SK-N-SH treated with all-trans-retinoic acid at 6 μM for 48 hours (cell line): ENCODE data around the gene REPS1.

ENCODE experiments used
- ATAC-seq: fragments of 200-7000 bp; cut with Tn5 transposase; 3 replicates; pipeline ENCODE4 v1.9.1; 2020; ENCODE audit warnings: mild to moderate bottlenecking, moderate library complexity
- ARNTL ChIP-seq: fragments of 450-650 bp; formaldehyde crosslinking; IDR thresholded peaks from 2 replicates; pipeline ENCODE4 v1.5.0; 2020; ENCODE audit warnings: low read depth, mild to moderate bottlenecking, moderate library complexity, borderline replicate concordance
- BACH2 ChIP-seq: fragments of 250-450 bp; sonication (Bioruptor Pico); IDR thresholded peaks from 2 replicates; pipeline ENCODE4 v1.9.0; 2021; ENCODE audit warnings: mild to moderate bottlenecking, borderline replicate concordance
- CSDC2 ChIP-seq: fragments of 250-450 bp; sonication (Bioruptor Pico); IDR thresholded peaks from 2 replicates; pipeline ENCODE4 v1.5.0; 2020; ENCODE audit warnings: mild to moderate bottlenecking, moderate library complexity
- ESRRG ChIP-seq: fragments of 250-450 bp; sonication (Bioruptor Pico); IDR thresholded peaks from 2 replicates; pipeline ENCODE4 v1.6.1; 2021; ENCODE audit warnings: mild to moderate bottlenecking
- ISL1 ChIP-seq: fragments of 250-450 bp; sonication (Bioruptor Pico); IDR thresholded peaks from 2 replicates; pipeline ENCODE4 v2.1.2; 2022; ENCODE audit warnings: mild to moderate bottlenecking, moderate library complexity
- OSR1 ChIP-seq: fragments of 250-450 bp; sonication (Bioruptor Pico); IDR thresholded peaks from 2 replicates; pipeline ENCODE4 v1.8.0; 2022; ENCODE audit warnings: moderate library complexity, mild to moderate bottlenecking, inconsistent platforms
- PATZ1 ChIP-seq: fragments of 250-450 bp; sonication (Bioruptor Pico); IDR thresholded peaks from 2 replicates; pipeline ENCODE4 v1.8.0; 2020; ENCODE audit warnings: mild to moderate bottlenecking, moderate library complexity, borderline replicate concordance
- POU6F1 ChIP-seq: fragments of 250-450 bp; sonication (Bioruptor Pico); IDR thresholded peaks from 2 replicates; pipeline ENCODE4 v1.8.0; 2021; ENCODE audit warnings: low read depth, mild to moderate bottlenecking, moderate library complexity, borderline replicate concordance
- PPARA ChIP-seq: fragments of 250-450 bp; sonication (Bioruptor Pico); IDR thresholded peaks from 2 replicates; pipeline ENCODE4 v1.5.0; 2020; ENCODE audit warnings: mild to moderate bottlenecking, borderline replicate concordance
- RARB ChIP-seq: fragments of 250-450 bp; sonication (Bioruptor Pico); IDR thresholded peaks from 2 replicates; pipeline ENCODE4 v1.8.0; 2021; ENCODE audit warnings: mild to moderate bottlenecking, moderate library complexity
- SNAI2 ChIP-seq: fragments of 250-450 bp; sonication (Bioruptor Pico); IDR thresholded peaks from 2 replicates; pipeline ENCODE4 v1.5.0; 2020; ENCODE audit warnings: mild to moderate bottlenecking, moderate library complexity
- TCF4 ChIP-seq: fragments of 250-450 bp; sonication (Bioruptor Pico); IDR thresholded peaks from 2 replicates; pipeline ENCODE4 v1.8.0; 2021; ENCODE audit warnings: mild to moderate bottlenecking, moderate library complexity, borderline replicate concordance
- TOX ChIP-seq: fragments of 250-450 bp; sonication (Bioruptor Pico); IDR thresholded peaks from 2 replicates; pipeline ENCODE4 v1.8.0; 2021; ENCODE audit warnings: mild to moderate bottlenecking, moderate library complexity, borderline replicate concordance
- ZFP3 ChIP-seq: fragments of 250-450 bp; sonication (Bioruptor Pico); IDR thresholded peaks from 2 replicates; pipeline ENCODE4 v1.5.0; 2020; ENCODE audit warnings: mild to moderate bottlenecking, moderate library complexity
- ZFP30 ChIP-seq: fragments of 450-650 bp; formaldehyde crosslinking; IDR thresholded peaks from 2 replicates; pipeline ENCODE4 v1.5.0; 2022; ENCODE audit warnings: mild to moderate bottlenecking, moderate library complexity
- ZNF565 ChIP-seq: fragments of 450-650 bp; formaldehyde crosslinking; conservative IDR thresholded peaks from 2 replicates; pipeline ENCODE4 v1.5.0; 2020; ENCODE audit warnings: low read depth, mild to moderate bottlenecking, moderate library complexity
- TF ChIP-seq, protein P1 (sequence below): fragments of 250-450 bp; sonication (Bioruptor Pico); IDR thresholded peaks from 2 replicates; pipeline ENCODE4 v1.5.1; 2021; ENCODE audit warnings: mild to moderate bottlenecking, moderate library complexity
- TF ChIP-seq, protein P2 (sequence below): fragments of 250-450 bp; sonication (Bioruptor Pico); IDR thresholded peaks from 2 replicates; pipeline ENCODE4 v1.5.0; 2020; ENCODE audit warnings: mild to moderate bottlenecking, moderate library complexity
- TF ChIP-seq, protein P3 (sequence below): fragments of 250-450 bp; sonication (Bioruptor Pico); IDR thresholded peaks from 2 replicates; pipeline ENCODE4 v1.5.1; 2020; ENCODE audit warnings: low read depth, mild to moderate bottlenecking, moderate library complexity

The REPS1 gene

DNA sequence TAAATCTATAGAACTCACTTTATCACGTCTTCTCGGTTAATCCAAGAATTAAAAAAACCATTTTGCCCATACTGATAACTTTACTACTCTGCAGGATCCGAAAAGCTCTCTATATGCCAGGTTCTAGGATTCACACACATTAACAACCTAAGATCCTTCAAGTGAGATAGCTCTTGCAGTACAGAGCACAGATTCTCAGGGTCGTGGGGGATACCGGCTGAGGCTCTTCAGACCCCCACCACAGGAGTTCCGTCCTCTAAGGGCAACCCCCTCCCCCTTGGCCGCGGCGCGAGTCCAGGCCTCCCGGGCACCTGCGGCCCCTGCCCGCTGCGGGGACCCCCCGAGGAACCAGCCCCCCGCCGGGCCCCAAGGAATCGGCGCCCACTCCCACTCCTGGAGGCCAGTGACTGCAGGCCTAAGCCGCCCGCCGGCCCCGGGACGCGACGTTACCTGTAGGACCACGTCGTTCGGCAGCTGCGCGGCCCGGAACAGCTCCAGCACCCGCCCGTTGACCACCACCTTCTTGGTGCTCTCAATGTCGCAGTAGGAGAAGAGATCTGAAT lies 892 bp downstream of the REPS1 start:
- no peak for TF ChIP-seq POU6F1 (CRISPR knock-in tag)
- peak; percentile 10 for ATAC-seq

DNA sequence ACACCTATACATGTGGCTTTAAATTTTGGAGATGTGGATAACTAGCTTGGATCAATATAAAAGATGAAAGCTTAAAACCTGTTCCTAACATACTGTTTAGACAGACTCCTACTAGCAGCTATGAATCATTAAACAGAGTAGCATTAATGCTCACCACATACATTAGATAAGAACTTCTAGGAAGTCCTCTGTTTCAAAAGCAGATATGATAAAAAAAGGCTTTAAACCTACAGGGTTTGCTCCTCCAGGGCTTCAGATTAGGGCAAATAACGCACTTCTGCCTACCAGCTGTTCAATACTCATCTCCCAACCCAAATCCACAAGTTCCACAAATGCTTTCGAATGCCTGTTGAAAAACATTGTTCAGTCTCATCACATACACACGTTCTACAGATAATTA lies 1.5 kb downstream of the REPS1 start:
- TF ChIP-seq RARB (CRISPR knock-in tag) (no peak), SNAI2 (CRISPR knock-in tag) (no peak), PATZ1 (CRISPR knock-in tag) (no peak), CSDC2 (CRISPR knock-in tag) (no peak), ESRRG (CRISPR knock-in tag) (no peak), POU6F1 (CRISPR knock-in tag) (no peak), ZFP3 (CRISPR knock-in tag) (no peak), TOX (CRISPR knock-in tag) (no peak), BACH2 (no peak), ARNTL (CRISPR knock-in tag) (no peak), PPARA (CRISPR knock-in tag) (no peak), OSR1 (no peak)
- TF ChIP-seq, protein P1, sequence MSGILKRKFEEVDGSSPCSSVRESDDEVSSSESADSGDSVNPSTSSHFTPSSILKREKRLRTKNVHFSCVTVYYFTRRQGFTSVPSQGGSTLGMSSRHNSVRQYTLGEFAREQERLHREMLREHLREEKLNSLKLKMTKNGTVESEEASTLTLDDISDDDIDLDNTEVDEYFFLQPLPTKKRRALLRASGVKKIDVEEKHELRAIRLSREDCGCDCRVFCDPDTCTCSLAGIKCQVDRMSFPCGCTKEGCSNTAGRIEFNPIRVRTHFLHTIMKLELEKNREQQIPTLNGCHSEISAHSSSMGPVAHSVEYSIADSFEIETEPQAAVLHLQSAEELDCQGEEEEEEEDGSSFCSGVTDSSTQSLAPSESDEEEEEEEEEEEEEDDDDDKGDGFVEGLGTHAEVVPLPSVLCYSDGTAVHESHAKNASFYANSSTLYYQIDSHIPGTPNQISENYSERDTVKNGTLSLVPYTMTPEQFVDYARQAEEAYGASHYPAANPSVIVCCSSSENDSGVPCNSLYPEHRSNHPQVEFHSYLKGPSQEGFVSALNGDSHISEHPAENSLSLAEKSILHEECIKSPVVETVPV (CRISPR knock-in tag) = no peak
- TF ChIP-seq, protein P2, sequence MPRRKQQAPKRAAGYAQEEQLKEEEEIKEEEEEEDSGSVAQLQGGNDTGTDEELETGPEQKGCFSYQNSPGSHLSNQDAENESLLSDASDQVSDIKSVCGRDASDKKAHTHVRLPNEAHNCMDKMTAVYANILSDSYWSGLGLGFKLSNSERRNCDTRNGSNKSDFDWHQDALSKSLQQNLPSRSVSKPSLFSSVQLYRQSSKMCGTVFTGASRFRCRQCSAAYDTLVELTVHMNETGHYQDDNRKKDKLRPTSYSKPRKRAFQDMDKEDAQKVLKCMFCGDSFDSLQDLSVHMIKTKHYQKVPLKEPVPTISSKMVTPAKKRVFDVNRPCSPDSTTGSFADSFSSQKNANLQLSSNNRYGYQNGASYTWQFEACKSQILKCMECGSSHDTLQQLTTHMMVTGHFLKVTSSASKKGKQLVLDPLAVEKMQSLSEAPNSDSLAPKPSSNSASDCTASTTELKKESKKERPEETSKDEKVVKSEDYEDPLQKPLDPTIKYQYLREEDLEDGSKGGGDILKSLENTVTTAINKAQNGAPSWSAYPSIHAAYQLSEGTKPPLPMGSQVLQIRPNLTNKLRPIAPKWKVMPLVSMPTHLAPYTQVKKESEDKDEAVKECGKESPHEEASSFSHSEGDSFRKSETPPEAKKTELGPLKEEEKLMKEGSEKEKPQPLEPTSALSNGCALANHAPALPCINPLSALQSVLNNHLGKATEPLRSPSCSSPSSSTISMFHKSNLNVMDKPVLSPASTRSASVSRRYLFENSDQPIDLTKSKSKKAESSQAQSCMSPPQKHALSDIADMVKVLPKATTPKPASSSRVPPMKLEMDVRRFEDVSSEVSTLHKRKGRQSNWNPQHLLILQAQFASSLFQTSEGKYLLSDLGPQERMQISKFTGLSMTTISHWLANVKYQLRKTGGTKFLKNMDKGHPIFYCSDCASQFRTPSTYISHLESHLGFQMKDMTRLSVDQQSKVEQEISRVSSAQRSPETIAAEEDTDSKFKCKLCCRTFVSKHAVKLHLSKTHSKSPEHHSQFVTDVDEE (CRISPR knock-in tag) = no peak
- peak; percentile 5; the same call in 2 of the 3 replicates for ATAC-seq

DNA sequence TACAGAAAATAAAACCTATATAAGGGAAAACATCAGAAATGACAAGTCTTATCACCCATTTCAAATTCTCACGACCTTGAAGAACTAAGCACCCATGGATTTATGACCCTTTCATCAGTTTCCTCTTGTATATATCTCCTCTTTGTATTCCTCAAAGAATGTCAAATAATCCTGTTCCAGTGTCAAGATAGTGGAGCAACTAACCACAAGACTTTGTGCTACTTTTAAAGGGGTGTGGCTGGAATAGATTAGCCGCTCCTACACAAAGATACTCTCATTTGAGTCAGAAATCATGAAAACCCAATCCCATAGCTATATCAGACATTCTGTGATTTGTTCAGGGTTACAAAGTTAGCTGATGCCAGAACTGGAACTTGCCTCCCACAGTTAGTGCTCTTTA lies 6.6 kb downstream of the REPS1 start:
- no peak for TF ChIP-seq OSR1
- no peak for TF ChIP-seq CSDC2 (CRISPR knock-in tag)
- TF ChIP-seq ESRRG (CRISPR knock-in tag) = no peak
- TF ChIP-seq SNAI2 (CRISPR knock-in tag) = no peak
- TF ChIP-seq ZFP3 (CRISPR knock-in tag) = no peak
- TF ChIP-seq ISL1 (CRISPR knock-in tag) = no peak
- TF ChIP-seq ZFP30 = no peak
- TF ChIP-seq TCF4 (CRISPR knock-in tag) = no peak
- no peak for TF ChIP-seq ZNF565 (CRISPR knock-in tag)
- TF ChIP-seq, protein P3, sequence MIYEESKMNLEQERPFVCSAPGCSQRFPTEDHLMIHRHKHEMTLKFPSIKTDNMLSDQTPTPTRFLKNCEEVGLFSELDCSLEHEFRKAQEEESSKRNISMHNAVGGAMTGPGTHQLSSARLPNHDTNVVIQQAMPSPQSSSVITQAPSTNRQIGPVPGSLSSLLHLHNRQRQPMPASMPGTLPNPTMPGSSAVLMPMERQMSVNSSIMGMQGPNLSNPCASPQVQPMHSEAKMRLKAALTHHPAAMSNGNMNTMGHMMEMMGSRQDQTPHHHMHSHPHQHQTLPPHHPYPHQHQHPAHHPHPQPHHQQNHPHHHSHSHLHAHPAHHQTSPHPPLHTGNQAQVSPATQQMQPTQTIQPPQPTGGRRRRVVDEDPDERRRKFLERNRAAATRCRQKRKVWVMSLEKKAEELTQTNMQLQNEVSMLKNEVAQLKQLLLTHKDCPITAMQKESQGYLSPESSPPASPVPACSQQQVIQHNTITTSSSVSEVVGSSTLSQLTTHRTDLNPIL (CRISPR knock-in tag) = no peak
- TF ChIP-seq, protein P2 (CRISPR knock-in tag) = no peak
- ATAC-seq = no peak
